ENCODE data around the gene GPR89B. TPM values are rescaled to one million over a fixed set of nuclear protein-coding genes. Genes with fewer than 3 reads are reported as not detected.

The GPR89B gene
- total and polyA plus RNA-seq, 12 donors = 2.2 to 29.8 (median 12.9) TPM

GRCh38 chr1:147897029-147897752, 31.0 kb upstream of the GPR89B start:
- WGBS, 4 donors = 28 to 45% (median 36%) methylated on average over 7 to 8 of the region's 8 CpGs
- Histone ChIP-seq H3K36me3 (replicated peaks in 1 of 2) (no peaks in the 10 kb centered on the region), H3K4me1 (replicated peaks in 1 of 2) (no peaks in the 10 kb centered on the region), H3K4me3 (no peak overlapping the region), H3K27ac (no peak overlapping the region), H3K27me3 (no peaks in the 10 kb centered on the region), H3K9me3 (replicated peaks in 1 of 3) (no peaks in the 10 kb centered on the region)
- no peak for TF ChIP-seq POLR2A (IDR thresholded peaks at IDR 0.05)
- TF ChIP-seq CTCF (IDR thresholded peaks at IDR 0.05) = no peak
- intact Hi-C loops (cut with DNase I) = no loop called here
- DNase-seq = peak in 6 of 7 donors; percentile 29 to 59 (median 50)

GRCh38 chr1:147897789-147898188, 30.4 kb upstream of the GPR89B start:
- Histone ChIP-seq H3K4me3 (no peak overlapping the region), H3K9me3 (replicated peaks in 1 of 3) (no peaks in the 10 kb centered on the region), H3K27ac (no peak overlapping the region), H3K4me1 (replicated peaks in 1 of 2) (no peaks in the 10 kb centered on the region), H3K36me3 (replicated peaks in 1 of 2) (no peaks in the 10 kb centered on the region), H3K27me3 (no peaks in the 10 kb centered on the region)
- intact Hi-C loops (cut with DNase I) = no loop called here
- no peak for TF ChIP-seq CTCF (IDR thresholded peaks at IDR 0.05)
- TF ChIP-seq POLR2A (IDR thresholded peaks at IDR 0.05) = no peak
- no peak for DNase-seq
- 81 to 88% (median 88%) methylated on average over 4 of the region's 4 CpGs for WGBS, 4 donors

- no peaks in the 10 kb centered on the region for H3K36me3 ChIP-seq (replicated peaks in 1 of 2)
- no peaks in the 10 kb centered on the region for H3K9me3 ChIP-seq (replicated peaks in 1 of 3)
- no peak within 1 kb of the TSS for H3K4me3 ChIP-seq
- H3K4me1 ChIP-seq (replicated peaks in 1 of 2) = no peaks in the 10 kb centered on the region
- H3K27ac ChIP-seq = no peak within 1 kb of the TSS
- intact Hi-C loops (cut with DNase I) = no loop called here
- DNase-seq = no peak
- no peaks in the 10 kb centered on the region for H3K27me3 ChIP-seq
- no peak for TF ChIP-seq POLR2A (IDR thresholded peaks at IDR 0.05)
- no peak for TF ChIP-seq CTCF (IDR thresholded peaks at IDR 0.05)
- WGBS, 4 donors = 68 to 86% (median 84%) methylated on average over 7 of the region's 7 CpGs
Observed at GRCh38 chr1:147902253-147902845, 25.9 kb upstream of the GPR89B start, which contains the start of gene GJA8. TSS of gene GJA8 (plus strand) at chr1:147902795. CDS start at chr1:147907956, 5,161 bp downstream.

GRCh38 chr1:147904726-147905125, 23.5 kb upstream of the GPR89B start:
- TF ChIP-seq POLR2A (IDR thresholded peaks at IDR 0.05) = no peak
- TF ChIP-seq CTCF (IDR thresholded peaks at IDR 0.05) = no peak
- Histone ChIP-seq H3K9me3 (replicated peaks in 1 of 3) (no peaks in the 10 kb centered on the region), H3K27ac (no peak overlapping the region), H3K4me1 (replicated peaks in 1 of 2) (no peaks in the 10 kb centered on the region), H3K36me3 (replicated peaks in 1 of 2) (no peaks in the 10 kb centered on the region), H3K27me3 (no peaks in the 10 kb centered on the region), H3K4me3 (no peak overlapping the region)
- intact Hi-C loops (cut with DNase I) = no loop called here
- 69 to 81% (median 76%) methylated on average over 3 of the region's 3 CpGs for WGBS, 4 donors
- DNase-seq = no peak

Measured in adrenal gland (tissue), 12 donors.